Adrenal gland (tissue), 5 donors: ENCODE measurements around the gene HSDL1.

ENCODE experiments used
- POLR2A ChIP-seq, 2 donors: fragments of 450-650 bp; IDR thresholded peaks; one replicate each; pipeline ENCODE4 v1.6.1; 2017; ENCODE audit warnings: antibody characterized with exemption in 2 of 2, mild to moderate bottlenecking in 2 of 2, moderate library complexity in 1 of 2
- TF ChIP-seq, protein P1 (sequence below), 6 experiments: fragments of 450-650 bp in 4 of 6; fragments of 200-600 bp in 2 of 6; sonication (generic) in 1 of 6; IDR thresholded peaks; 1 replicate in 5 of 6; 2 replicates in 1 of 6; pipeline versions ENCODE4 v1.5.1 to v1.8.0; 2016 to 2021; ENCODE audit warnings: antibody characterized with exemption in 6 of 6, mild to moderate bottlenecking in 2 of 6, moderate library complexity in 1 of 6
- donor health status: DM: no; HTN: no; CAD: no.

DNA sequence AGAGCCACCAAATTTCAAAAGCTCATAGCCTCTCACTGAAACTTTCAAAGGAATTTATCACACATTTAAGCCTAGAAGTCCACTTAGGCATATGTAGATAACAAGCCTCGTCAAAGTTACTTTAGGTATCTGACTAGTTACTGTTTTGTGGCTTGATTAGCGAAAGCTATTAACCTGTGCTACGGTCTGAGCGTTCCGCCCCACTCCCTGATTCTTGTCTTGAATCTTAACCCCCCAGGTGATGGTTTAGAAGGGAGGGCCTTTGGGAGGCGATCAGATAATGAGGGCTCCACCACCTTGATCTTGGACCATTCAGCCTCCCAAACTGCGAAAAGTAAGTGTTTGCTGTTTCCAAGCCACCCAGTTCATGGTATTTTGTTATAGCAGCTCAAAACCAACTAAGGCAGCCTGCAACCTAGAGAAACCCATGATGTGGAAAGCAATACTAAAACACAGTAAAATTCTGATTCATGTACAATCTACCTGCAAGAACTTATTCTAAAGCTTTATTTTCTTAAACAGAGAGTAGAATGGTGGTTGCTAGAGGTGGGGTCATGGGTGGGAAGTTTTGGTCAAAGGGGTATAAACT is 7.1 kb downstream of the HSDL1 start:
- no peak for TF ChIP-seq POLR2A (IDR thresholded peaks at IDR 0.05)
- TF ChIP-seq, protein P1, sequence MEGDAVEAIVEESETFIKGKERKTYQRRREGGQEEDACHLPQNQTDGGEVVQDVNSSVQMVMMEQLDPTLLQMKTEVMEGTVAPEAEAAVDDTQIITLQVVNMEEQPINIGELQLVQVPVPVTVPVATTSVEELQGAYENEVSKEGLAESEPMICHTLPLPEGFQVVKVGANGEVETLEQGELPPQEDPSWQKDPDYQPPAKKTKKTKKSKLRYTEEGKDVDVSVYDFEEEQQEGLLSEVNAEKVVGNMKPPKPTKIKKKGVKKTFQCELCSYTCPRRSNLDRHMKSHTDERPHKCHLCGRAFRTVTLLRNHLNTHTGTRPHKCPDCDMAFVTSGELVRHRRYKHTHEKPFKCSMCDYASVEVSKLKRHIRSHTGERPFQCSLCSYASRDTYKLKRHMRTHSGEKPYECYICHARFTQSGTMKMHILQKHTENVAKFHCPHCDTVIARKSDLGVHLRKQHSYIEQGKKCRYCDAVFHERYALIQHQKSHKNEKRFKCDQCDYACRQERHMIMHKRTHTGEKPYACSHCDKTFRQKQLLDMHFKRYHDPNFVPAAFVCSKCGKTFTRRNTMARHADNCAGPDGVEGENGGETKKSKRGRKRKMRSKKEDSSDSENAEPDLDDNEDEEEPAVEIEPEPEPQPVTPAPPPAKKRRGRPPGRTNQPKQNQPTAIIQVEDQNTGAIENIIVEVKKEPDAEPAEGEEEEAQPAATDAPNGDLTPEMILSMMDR (IDR thresholded peaks at IDR 0.05), result no peak
